GM06990 (cell line): ENCODE data around the gene PACRG.

Experiments
- DNase-seq: peaks from one replicate; pipeline ENCODE4 v3.0.0-alpha.2; 2011; ENCODE audit not compliant: insufficient read length; ENCODE audit errors: extremely low read depth
- H3K27me3 ChIP-seq: replicated peaks from 2 replicates; pipeline ENCODE4 v1.6.0; 2011; ENCODE audit warnings: low read length; ENCODE audit not compliant: control insufficient read depth, insufficient read depth
- H3K36me3 ChIP-seq: 2 replicates; pipeline ENCODE4 v1.5.1; 2011; ENCODE audit warnings: low read length; ENCODE audit not compliant: control insufficient read depth, insufficient read depth
- H3K4me3 ChIP-seq: replicated peaks from 2 replicates; pipeline ENCODE4 v1.5.1; 2011; ENCODE audit warnings: low read depth, mild to moderate bottlenecking, control low read depth, low read length
- CTCF ChIP-seq: IDR thresholded peaks from 2 replicates; pipeline ENCODE4 v1.5.1; 2011; ENCODE audit warnings: low read length, control low read depth, mild to moderate bottlenecking, inconsistent platforms; ENCODE audit not compliant: insufficient read depth, poor library complexity, severe bottlenecking

Gene PACRG

DNA sequence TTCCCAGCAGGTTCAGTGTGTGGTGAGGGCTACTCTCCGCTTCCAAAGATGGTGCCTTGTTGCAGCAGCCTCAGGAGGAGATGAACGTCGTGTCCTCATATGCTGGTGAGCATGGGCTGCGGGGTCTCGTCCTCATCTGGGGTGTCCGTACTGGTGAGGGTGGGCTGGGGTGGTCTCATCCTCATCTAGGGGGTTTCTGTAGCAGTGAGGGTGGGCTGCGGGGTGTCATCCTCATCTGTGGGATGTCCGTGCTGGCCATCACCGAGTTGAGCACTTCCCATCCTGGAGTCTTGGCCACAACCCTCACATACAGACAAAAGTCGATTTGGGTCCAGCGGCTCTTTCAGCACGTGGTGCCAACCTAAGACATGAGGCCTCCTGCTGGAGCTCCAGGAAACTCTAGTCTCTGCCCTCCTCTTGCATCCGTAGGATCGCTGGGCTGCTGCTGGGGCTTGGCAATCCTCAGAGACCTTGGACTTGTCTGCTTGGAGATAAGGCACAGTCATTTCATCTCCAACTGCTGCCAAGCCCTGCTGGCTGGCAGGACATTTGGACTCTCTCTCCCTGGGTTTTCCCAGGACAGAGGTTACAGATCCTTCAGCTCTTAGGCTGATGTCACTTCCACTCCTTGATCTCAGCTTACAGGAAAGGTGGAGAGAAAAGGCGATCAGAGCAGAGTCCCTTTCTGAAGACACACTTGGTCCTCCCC, 160.4 kb downstream of the PACRG start:
- H3K36me3 ChIP-seq, result no peaks in the 10 kb centered on the region
- H3K4me3 ChIP-seq, result no peak overlapping the region
- DNase-seq, result no peak
- TF ChIP-seq CTCF, result no peak
- no peaks in the 10 kb centered on the region for H3K27me3 ChIP-seq

DNA sequence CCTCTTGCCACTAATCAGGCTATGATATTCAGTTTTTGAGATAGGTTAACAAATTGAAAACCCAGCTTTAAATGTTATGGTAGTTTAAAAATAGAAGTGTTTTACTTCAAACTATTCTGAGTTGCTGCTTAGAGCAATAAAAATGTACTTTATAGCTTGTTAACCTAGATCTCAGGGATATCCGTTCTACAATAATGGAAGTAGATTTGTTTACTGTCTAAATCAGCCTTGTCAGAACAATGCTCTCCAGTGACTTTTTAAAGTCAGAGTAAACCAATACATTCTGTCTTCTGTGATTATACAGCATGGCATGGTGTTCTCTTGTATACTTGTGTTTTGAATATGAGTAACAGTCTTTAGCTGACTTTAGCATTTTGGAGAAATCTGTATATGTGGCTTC, 161.5 kb downstream of the PACRG start:
- H3K36me3 ChIP-seq, result no peaks in the 10 kb centered on the region
- DNase-seq, result no peak
- H3K4me3 ChIP-seq, result no peak overlapping the region
- no peak for TF ChIP-seq CTCF
- H3K27me3 ChIP-seq, result no peaks in the 10 kb centered on the region

GRCh38 chr6:162898011-162898410, 170.2 kb downstream of the PACRG start:
- Histone ChIP-seq H3K36me3 (no peaks in the 10 kb centered on the region), H3K4me3 (no peak overlapping the region), H3K27me3 (no peaks in the 10 kb centered on the region)
- no peak for DNase-seq
- TF ChIP-seq CTCF, result no peak

DNA sequence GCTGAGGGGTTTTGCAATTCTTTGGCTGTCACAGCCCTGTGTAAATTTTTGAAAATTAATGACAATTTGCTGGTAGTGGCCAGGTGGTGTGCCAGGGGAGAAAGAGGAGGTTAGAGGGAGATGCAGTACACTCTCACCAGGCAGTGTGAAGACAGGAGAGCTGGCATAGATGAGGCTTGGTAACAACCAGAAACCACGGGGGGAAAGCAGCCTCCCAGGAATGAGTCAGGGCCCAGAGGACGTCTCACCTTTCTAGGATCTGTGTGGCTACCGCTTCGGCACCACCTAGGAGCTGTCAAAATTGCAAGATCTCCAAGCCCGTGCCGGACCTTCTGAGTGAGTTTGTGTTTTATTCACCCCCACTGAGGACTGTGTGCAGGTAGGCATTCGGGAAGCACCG, 171.4 kb downstream of the PACRG start:
- DNase-seq, result no peak
- Histone ChIP-seq H3K36me3 (no peaks in the 10 kb centered on the region), H3K4me3 (no peak overlapping the region), H3K27me3 (no peaks in the 10 kb centered on the region)
- no peak for TF ChIP-seq CTCF

DNA sequence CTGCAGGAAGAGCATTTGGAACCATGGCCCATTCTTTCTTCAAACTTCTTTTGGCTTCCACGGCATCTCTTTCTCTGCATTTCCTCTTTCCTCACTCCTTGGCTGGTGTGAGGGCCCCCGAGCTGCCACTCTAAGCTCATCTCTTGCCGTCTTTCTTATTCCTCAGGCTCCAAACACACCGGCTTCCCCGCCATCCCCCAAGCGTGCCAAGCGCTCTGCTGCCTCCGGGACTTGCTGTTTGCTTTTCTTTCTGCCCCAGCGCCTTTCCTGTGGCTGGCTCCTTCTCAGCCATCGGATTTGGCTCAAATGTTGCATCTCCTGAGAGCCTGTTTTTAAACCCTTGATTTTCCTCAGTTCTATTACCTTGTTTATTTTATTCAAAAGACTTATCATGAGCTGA, 172.7 kb downstream of the PACRG start:
- Histone ChIP-seq H3K4me3 (no peak overlapping the region), H3K36me3 (no peaks in the 10 kb centered on the region), H3K27me3 (no peaks in the 10 kb centered on the region)
- no peak for TF ChIP-seq CTCF
- DNase-seq, result no peak

DNA sequence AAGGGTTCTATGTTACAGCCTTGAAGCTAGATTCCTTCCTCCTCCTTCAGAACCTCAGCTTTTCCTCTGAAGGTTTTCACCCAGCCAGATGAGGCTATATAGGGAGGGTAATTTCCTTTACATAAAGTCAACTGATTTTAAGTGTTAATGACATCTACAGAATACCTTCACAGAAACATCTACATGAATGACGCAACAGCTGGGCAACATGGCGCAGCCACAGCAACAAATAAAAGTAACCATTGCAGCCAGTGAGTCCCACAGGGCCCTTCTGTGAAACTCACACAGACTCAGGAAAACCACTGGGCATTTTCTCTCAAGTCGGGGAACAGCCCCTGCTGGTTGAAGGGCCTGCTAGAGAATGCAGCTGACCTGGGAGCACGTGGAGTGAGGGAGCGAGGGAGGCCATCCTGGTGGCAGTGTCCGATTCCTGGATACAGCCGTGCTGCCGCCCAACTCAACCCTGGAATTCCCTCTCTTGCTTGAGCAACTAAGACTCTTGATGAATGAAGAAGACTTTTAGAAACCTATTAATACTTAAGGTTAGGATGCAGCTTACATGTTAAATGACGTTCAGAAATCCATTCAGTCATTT, 176.4 kb downstream of the PACRG start:
- H3K4me3 ChIP-seq, result no peak overlapping the region
- H3K27me3 ChIP-seq, result no peaks in the 10 kb centered on the region
- DNase-seq, result no peak
- H3K36me3 ChIP-seq, result no peaks in the 10 kb centered on the region
- no peak for TF ChIP-seq CTCF
